Ecto neural progenitor cell (in vitro differentiated cells): ENCODE measurements around the gene GUCY1B1.

ENCODE experiments used
- DNase-seq: peaks from one replicate; pipeline ENCODE4 v3.0.0-alpha.2; 2018; ENCODE audit warnings: low spot score

The GUCY1B1 gene

DNA sequence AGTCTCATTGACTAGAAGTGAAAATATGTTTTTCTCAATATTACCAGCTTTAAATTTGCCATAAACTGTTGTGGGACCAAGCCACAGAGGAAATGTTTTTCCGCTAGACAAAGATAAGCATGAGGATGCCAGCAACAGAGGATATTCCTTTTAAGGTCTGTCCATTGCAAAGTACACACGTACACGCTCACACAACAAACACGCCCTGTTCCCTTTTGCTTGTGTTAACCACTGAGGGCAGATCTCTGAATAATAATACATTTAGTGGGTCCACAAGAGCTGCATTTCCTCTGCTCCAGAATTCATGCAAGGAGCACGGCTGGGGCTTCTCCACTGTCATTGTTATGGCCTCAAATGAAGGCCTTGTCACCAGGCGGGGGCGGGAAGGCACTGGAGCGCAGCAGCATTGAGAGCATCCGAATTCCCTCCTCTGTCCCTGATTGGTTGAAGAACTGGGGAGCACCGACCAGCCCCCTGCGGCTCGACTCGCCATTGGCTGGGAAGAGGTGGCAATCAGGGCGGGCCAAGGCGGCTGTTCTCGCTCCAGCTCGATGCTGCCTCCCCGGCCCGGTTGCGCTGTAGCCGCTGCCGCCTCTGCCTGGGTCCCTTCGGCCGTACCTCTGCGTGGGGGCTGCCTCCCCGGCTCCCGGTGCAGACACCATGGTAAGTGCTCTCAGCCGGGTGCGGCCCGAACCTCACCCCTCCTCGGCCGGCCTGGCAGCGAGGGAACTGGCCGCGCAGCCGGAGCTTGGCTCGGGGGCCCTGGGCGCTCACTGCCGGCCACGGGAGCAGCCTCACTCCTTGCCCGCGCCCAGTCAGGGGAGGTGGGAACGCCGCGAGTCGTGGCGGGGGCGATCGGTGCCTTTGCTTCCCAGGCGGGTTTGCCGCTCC lies at the start of gene GUCY1B1:
Gene GUCY1B1 (plus strand): TSS at position 541 of the 891 bp plus-strand sequence. CDS start 120 bp downstream, at position 661.
- DNase-seq, result peak; percentile 92

- no peak for DNase-seq
These were observed 48.9 kb upstream of the GUCY1B1 start for GRCh38 chr4:155709918-155710317.

DNA sequence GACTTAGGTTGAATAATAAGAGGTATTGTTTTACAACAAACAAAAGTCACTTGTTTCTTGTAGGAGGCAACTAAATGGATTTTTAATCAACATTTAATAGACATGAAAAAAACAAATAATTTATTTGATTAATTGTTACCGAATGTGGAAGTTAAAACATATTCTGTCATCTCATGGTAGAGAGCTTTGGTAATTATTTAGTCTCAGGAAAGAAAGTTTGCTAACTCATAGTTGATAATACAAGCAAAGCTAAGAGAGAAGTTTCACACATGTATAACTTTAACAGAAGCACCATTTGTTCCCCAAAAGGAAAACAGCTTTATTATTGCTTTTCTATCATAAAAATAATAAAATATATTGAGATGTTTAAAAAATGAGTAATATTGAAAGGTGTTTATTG lies 47.3 kb upstream of the GUCY1B1 start:
- no peak for DNase-seq

GRCh38 chr4:155712846-155713245 lies 46.0 kb upstream of the GUCY1B1 start:
- no peak for DNase-seq

GRCh38 chr4:155713911-155714310 lies 44.9 kb upstream of the GUCY1B1 start:
- no peak for DNase-seq

DNA sequence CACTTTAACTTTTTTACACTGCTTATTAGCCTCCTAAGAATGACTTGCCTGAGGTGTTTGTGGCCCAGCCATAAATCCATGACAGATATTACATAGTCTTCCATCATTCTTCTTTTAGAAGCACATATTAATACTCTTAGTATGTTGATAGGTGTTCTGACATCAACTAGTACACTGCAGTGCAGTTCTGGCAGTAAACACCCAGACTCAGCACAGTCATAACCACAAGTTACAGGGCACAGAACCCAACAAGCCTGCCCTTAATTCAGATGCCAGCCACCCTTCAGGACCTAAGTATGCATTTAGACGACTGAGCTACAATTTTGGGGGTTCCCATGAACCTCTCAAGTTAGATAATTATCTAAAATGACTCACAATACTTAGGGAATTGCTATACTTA lies 36.5 kb upstream of the GUCY1B1 start:
- no peak for DNase-seq

GRCh38 chr4:155722816-155723499 lies 35.9 kb upstream of the GUCY1B1 start:
- no peak for DNase-seq

DNA sequence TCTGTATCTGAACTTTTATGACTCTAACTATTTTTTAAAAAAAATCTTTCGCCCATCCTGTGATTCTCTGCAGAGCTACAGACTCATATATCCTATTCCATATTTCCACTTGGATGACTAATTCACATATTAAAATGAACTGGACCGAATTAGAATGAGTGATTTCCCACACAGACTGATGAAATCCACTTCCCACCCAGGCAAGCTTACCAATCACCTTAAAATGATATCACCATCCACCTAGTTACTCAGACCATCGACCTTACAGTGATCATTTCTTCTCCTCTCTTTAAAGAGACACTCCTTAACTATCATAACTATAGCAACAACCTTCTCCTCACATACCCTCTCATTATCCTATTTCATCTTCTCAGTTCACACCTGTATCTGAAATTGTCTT lies 34.1 kb upstream of the GUCY1B1 start:
- no peak for DNase-seq

- no peak for DNase-seq
These were observed 24.8 kb upstream of the GUCY1B1 start for GRCh38 chr4:155734065-155734464.

DNA sequence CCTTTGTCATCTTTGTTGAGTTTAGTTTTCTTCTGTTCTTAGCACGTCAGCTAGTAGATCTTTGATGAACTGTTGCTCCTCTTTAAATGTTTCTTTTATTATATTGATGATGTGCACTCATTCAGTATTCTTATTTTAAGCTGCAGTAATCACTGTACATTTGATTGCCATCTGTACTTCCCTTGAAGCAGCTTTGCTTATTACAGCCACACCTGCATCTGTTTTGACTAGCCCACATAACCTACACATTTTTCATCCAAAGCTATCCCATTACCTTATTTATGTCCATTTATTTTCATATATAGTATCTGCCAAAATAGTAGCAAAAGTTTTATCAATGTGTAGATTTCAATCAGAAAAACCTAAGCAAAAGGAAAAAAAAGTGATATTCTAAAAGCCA lies 23.9 kb upstream of the GUCY1B1 start:
- no peak for DNase-seq

DNA sequence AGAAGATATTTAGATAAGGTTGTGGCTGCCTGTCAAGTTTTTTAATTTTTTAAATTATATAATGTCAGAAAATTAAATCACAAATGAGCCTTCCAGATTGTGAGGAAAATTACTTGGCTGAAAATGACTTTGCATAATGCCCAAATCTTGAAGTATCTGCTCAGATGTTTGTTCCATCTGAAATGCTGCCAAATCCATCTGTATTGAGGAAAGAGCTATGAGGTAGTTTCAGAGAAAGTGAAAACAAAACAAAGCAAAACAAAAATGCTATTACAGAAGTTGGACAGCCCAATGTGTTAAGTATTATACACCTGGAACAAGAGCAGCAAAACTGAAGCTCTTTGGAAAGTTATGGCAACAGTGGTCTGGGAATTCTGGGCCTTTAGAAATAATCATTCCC lies 23.3 kb upstream of the GUCY1B1 start:
- no peak for DNase-seq

DNA sequence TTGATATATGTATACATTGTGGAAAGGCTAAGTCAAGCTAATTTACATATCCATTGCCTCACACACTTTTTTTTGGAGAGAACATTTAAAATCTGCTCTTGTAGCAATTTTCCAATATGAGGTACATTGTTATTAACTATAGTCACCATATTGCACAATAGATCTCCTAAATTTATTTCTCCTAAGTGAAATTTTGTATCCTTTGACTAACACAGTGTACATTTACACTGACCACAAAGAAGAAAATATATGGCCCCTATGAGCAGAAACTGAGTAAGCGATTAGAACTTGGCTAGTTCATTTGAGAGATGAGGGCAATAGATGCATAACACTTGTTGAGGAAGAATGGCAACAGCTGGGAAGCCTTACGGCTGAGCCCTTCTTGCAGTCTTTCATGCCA lies 20.3 kb upstream of the GUCY1B1 start:
- DNase-seq, result no peak

GRCh38 chr4:155741546-155741945 lies 17.3 kb upstream of the GUCY1B1 start:
- no peak for DNase-seq

DNA sequence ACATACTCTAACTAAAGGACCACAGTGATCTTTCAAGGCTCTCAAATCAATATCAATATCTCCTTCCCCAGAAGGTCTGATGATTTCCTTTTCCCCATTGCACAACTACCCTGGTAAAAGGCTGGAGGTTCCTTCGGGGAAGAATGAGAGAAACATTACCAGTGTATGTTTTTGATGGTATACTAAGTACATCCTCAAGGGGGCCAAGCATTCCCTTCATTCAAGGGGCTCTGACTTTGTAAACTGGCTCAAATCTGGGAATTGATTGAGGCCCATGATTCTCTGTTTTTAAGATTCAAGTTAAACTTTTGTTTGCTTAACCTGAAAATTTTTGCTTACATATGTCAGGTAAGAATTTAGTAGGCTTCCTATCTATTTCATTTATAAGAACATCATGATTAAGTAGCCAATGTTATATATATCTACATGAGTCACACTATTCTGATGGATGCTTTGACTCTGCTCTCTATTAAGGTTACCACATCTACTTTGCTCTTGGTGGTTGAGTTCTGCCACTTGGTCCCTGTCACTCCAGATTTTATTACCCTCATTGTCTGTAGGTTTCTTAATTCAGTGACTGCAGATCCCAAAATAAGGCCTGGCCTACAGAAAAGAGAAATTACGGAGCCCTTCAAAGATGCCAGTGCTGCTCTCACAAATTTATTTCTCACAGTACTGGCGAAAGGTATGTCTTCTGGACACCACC lies 16.4 kb upstream of the GUCY1B1 start:
- no peak for DNase-seq

- no peak for DNase-seq
These were observed 12.8 kb upstream of the GUCY1B1 start for GRCh38 chr4:155745984-155746383.

DNA sequence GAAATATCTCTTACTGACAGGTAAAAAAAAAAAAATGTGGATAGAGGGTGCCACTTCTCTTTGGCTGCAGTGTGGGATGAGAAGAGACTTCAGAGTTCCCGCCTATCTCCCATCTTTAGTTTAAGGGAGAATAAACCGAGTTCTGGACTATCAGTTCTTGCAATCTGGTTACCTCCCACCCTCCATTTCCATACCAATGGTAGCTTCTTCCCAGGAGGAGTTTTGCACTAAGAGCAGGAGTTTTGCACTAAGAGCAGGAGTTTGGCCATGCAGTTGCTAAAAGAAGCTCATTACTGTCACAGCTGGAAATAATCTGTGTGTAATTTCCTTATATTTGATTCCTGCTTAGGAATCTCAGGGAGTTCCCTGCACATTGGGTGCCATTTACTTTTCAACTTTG lies 10.8 kb upstream of the GUCY1B1 start:
- DNase-seq, result no peak

DNA sequence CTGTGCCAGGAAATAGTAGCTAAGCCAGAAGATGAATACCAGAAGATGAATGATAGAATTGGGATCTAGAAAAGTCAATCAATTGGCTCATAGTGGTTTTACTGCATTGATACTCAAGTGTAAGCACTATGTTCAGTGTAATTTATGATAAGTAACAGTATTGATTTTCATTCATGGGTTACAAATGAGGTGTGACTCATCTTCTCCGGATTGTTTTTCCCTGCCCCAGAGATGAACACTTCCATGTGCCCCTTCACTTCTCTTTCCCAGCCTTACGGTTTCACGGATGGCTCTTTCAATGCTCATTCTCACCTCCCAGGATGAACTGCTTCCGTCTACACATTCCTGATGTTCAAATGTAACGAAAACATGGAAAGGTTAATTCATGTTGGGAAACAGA lies 9.8 kb upstream of the GUCY1B1 start:
- no peak for DNase-seq

- no peak for DNase-seq
These were observed 7.3 kb upstream of the GUCY1B1 start for GRCh38 chr4:155751569-155751968.

- no peak for DNase-seq
These were observed 1.0 kb upstream of the GUCY1B1 start for GRCh38 chr4:155757745-155758265.

DNA sequence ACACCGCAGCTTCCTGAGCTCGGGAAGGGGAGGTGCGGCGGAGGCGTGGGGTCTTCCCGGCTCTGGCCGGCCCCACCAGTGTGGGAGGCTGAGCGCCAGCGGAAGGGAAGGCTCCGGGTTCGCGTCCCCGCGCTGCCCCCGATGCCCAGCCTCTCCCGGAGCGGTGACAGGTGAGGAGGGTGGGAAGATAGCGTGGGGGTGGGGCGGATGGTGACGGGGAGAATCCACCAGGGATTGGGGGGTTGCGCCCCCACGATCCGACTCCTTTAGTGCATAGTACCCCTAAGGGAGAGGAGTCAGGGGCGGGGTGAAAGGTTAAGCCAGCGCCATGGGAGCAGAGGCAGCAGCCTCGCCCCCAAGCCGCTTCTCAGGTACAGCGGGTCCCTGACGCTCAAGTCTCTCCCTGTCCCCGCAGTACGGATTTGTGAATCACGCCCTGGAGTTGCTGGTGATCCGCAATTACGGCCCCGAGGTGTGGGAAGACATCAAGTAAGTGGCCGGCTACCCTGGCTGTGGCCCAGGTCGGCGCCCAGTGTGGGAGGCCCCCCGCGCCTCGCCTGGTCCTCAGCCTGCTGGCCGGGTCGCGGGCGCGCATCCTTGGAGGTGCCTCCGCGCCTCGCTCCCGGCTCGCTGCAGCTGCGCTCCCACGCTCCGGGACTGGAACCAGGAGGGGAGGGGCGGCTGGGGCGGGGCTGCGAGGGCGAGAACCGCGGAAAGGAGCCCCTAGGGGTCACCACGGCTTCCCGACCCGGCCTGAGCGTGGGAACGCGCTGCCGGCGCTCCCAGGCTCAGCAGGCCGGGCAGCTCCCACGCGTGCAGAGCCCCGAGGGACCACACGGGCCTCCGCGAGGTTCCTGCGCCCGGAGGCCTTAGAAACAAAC lies 791 bp downstream of the GUCY1B1 start:
- peak; percentile 80 for DNase-seq

DNA sequence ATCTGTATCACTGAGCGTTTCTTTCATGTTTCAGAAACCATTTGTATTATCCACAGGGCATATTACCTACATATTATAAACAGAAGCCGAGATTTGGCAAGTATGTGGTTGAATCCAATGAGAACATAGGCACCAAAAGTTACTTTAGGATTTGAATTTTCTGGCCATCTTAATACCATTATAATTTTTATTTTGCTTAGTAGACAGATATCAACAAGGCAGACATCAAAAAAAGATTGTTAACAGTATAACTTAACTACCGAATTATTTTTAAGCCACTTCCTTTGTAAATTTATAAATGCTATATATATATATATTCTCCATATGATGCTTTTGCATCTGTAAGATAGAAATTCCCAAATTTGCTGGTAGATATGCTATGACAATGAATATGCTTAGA lies 2.2 kb downstream of the GUCY1B1 start:
- DNase-seq, result no peak

DNA sequence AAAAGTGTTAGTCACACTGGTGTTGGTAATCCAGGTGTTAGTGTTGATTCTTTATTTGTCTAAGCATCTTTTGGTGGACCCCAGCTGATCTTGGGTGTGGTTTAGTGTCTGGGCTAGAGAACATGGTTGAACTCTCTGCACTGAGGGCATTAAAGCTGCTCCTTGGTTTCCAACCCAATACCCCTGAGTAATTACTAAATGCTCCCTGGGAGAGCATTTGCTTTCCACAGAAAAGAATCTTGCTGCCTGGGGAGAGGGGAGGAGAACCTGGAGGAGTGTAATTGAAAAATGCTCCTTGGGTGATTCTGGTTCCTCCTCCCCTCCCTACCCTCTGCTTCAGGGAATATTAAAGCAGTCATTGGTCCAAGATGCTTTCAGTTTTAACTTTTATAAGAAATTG lies 3.1 kb downstream of the GUCY1B1 start:
- DNase-seq, result no peak
